ENCODE results near the gene RGR.
A peak's percentile ranks its signal among the peaks of the same experiment; 100 is the strongest.

DNA sequence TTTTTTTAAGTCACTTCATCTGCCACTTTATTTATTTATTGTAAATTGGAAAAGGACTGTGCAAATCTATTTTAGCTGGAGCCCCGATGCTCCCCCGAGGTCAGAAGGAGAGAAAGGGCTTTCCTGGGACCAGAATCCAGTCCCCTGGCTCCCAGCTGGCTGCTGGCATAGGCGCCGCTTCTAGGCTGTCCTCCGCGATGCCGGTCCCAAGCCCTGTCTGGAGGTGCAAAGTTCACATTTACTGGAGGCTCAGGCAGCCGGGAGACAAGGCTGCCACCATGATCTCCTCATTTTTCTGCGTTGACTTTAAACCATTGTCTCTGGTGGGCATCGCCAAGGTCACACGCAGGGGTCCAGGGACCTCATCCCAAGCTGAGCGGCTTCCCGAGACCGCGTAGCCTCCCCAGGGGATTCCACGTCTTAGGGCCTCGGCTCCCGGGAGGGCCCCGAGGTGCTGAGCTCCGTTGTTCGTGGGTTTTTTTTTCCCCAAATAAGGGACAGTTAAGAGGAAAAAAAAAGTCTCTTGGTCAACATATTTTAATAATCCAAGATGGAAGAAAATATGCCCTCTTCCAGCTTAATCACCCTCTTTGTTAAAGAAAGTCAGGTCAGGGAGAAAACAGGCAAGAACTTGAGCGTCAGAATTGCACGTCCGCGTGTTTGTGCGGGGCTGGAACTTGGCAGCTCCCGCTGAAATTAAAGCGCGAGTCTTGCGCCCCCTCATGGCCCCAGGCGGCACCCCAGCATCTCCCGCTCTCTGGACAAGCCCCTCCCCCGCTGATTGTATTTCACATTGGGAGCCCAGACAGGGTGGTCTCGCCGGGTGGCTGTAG, 11.9 kb downstream of the RGR start:
- TF ChIP-seq, protein P1, sequence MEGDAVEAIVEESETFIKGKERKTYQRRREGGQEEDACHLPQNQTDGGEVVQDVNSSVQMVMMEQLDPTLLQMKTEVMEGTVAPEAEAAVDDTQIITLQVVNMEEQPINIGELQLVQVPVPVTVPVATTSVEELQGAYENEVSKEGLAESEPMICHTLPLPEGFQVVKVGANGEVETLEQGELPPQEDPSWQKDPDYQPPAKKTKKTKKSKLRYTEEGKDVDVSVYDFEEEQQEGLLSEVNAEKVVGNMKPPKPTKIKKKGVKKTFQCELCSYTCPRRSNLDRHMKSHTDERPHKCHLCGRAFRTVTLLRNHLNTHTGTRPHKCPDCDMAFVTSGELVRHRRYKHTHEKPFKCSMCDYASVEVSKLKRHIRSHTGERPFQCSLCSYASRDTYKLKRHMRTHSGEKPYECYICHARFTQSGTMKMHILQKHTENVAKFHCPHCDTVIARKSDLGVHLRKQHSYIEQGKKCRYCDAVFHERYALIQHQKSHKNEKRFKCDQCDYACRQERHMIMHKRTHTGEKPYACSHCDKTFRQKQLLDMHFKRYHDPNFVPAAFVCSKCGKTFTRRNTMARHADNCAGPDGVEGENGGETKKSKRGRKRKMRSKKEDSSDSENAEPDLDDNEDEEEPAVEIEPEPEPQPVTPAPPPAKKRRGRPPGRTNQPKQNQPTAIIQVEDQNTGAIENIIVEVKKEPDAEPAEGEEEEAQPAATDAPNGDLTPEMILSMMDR (conservative IDR thresholded peaks at IDR 0.05 in 1 of 2, IDR thresholded peaks at IDR 0.05 in 1 of 2; ENCODE audit: extremely low read depth in 1 of 2, insufficient read depth in 1 of 2, low read depth in 1 of 2, low read length in 2 of 2), result peak; percentile 42 to 47
- no peak for TF ChIP-seq EZH2 (IDR thresholded peaks at IDR 0.05; ENCODE audit: borderline replicate concordance, low read length)
